ENCODE measurements around the gene NEK4.
"Not testable (repeated sequence)": the region's sequence is repeated elsewhere in the genome, so short reads cannot be mapped to it uniquely, and the experiment has no call there.

NEK4 gene

DNA sequence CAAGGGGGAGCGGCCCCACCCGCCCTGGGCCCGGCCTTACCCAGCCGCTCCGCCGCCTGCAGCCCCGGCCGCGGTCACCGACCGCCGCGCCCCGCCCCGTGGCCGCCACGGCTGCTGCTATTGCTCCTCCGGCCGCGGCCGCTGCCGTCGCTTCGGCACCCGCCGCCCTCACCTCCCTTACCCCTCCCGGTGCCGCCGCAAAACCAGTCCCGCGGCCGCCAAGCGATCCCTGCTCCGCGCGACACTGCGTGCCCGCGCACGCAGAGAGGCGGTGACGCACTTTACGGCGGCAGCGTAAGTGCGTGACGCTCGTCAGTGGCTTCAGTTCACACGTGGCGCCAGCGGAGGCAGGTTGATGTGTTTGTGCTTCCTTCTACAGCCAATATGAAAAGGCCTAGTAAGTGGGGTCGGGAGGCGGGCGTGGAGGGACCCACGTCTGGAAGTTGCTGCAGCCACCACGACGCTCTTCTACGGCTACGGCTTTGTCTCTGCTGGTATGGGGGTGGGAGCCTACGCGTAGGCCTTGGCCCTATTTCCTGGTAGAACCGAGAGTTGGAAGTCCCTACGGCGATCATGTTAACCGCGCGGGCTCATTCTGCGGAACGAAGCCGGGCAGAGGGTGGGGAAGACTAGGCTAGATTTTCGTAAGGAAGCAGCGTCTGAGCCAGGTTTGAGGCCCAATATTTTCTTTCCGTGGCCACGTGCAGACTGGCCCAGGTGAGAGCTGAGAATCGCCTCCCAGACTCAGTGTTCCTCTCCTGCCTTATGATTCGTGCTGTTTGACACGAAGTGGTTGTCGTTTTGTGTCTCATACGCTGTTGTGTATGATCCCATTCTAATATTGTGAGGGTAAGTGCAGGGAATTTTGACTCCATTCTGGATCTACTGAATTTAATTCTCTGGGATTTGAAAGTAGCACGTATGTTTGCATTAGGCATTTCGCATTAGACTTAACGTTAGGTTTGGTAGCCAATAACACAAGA lies 84.7 kb downstream of the NEK4 start, which contains the start of the genes GNL3 and PBRM1:
Gene GNL3, plus strand, starts transcription at position 324 of the 983 bp plus-strand sequence. Its CDS starts 61 bp downstream, at position 385.
Gene PBRM1, minus strand, starts transcription at position 205 of the 983 bp plus-strand sequence.
- Histone ChIP-seq H2AFZ (ENCODE audit: low read depth, low read length) (no peak within 1 kb of the TSS), H3K9me3 (ENCODE audit: low read length) (no peaks in the 10 kb centered on the region), H3K36me3 (ENCODE audit: insufficient read depth, low read length) (peaks cover 44% of the 10 kb centered on the region), H3K27me3 (ENCODE audit: insufficient read depth, low read length) (no peaks in the 10 kb centered on the region), H3K4me3 (ENCODE audit: low read length) (peak within 1 kb of the TSS; percentile 86), H3K4me1 (ENCODE audit: insufficient read depth, low read length) (peaks cover 33% of the 10 kb centered on the region)

DNA sequence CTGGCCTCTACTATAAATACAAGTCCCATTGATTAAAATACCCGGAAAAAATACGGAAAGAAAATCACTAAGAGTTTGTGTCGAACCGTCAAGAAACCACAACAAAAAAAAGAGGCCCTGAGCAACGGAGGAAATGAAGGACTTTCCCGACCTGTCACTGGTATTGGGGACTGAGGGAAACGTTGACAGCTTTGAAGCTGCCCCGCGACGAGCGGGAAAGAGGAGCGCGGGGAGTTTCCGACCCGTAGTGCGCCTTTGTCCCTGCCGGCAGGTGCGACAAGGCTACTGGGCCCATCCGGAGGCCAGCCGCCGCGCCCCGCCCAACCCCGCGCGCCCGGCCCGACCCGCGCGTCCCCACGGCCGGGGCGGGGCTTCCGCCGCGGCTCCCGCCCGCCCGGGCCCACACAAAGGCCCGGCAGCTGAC lies 85.4 kb downstream of the NEK4 start:
- Histone ChIP-seq H3K27me3 (ENCODE audit: insufficient read depth, low read length) (no peaks in the 10 kb centered on the region), H3K36me3 (ENCODE audit: insufficient read depth, low read length) (peaks cover 42% of the 10 kb centered on the region), H3K4me3 (ENCODE audit: low read length) (peak overlapping the region; percentile 86), H3K4me1 (ENCODE audit: insufficient read depth, low read length) (peaks cover 33% of the 10 kb centered on the region), H3K9me3 (ENCODE audit: low read length) (no peaks in the 10 kb centered on the region), H2AFZ (ENCODE audit: low read depth, low read length) (no peak overlapping the region)

DNA sequence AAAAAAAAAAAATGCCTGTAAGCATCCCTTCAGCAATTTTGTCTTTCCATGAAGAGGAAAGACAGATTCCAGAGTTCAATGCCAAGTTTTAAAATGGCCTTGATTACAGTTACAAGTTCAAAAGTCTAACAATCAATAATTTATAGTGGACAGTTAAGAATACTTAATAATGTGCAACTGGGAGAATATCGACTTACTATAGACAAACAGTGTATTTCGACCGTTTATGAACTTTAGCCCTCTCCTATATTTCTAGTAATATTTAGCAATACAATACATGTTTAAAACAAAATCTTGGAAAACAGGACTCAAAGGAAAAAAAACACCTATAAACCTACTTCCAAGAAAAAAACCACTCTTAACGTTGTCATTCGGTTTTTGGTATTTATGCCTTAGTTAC lies 86.6 kb downstream of the NEK4 start:
- no peaks in the 10 kb centered on the region for H3K9me3 ChIP-seq (ENCODE audit: low read length)
- peak overlapping the region; percentile 86 for H3K4me3 ChIP-seq (ENCODE audit: low read length)
- H3K36me3 ChIP-seq (ENCODE audit: insufficient read depth, low read length), result peaks cover 44% of the 10 kb centered on the region
- H2AFZ ChIP-seq (ENCODE audit: low read depth, low read length), result no peak overlapping the region
- H3K4me1 ChIP-seq (ENCODE audit: insufficient read depth, low read length), result peaks cover 33% of the 10 kb centered on the region
- H3K27me3 ChIP-seq (ENCODE audit: insufficient read depth, low read length), result no peaks in the 10 kb centered on the region

DNA sequence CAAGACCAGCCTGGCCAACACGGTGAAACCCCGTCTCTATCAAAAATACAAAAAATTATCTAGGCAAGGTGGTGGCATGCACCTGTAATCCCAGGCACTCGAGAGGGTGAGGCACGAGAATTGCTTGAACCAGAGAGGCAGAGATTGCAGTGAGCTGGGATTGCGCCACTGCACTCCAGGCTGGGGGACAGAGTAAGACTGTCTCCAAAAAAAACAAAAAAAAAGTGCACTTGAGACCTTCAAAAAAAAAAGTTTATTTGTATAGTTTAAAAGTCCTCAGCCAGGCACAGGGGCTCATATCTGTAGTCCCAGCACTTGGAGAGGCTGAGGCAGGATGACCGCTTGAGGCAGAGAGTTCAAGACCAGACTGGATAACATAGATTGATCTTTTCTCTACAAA lies 87.1 kb downstream of the NEK4 start:
- Histone ChIP-seq H3K4me1 (ENCODE audit: insufficient read depth, low read length) (peaks cover 33% of the 10 kb centered on the region), H3K36me3 (ENCODE audit: insufficient read depth, low read length) (peaks cover 44% of the 10 kb centered on the region), H3K4me3 (ENCODE audit: low read length) (no peak overlapping the region), H3K9me3 (ENCODE audit: low read length) (no peaks in the 10 kb centered on the region), H2AFZ (ENCODE audit: low read depth, low read length) (no peak overlapping the region), H3K27me3 (ENCODE audit: insufficient read depth, low read length) (no peaks in the 10 kb centered on the region)

DNA sequence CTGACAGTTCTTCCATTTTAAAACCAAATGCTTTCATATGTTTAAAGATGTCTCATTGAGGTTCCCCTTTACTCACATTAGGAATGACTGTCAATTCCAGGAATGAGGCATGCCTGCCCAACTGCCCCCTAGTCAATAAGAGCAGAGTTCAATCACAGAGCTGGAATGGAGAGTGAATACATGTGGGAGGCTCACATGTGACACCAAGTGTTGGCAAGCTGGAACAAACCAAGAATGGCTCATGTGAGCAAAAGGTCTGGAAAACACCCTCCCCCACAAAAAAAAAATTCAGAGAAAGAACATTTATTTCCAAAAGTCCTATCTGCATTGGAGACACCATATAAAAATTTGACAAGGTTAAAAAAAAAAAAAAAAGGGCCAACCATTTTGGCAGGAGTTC lies 88.7 kb downstream of the NEK4 start:
- H3K36me3 ChIP-seq (ENCODE audit: insufficient read depth, low read length), result peaks cover 42% of the 10 kb centered on the region
- no peak overlapping the region for H3K4me3 ChIP-seq (ENCODE audit: low read length)
- H2AFZ ChIP-seq (ENCODE audit: low read depth, low read length), result no peak overlapping the region
- no peaks in the 10 kb centered on the region for H3K27me3 ChIP-seq (ENCODE audit: insufficient read depth, low read length)
- no peaks in the 10 kb centered on the region for H3K9me3 ChIP-seq (ENCODE audit: low read length)
- H3K4me1 ChIP-seq (ENCODE audit: insufficient read depth, low read length), result peaks cover 25% of the 10 kb centered on the region

DNA sequence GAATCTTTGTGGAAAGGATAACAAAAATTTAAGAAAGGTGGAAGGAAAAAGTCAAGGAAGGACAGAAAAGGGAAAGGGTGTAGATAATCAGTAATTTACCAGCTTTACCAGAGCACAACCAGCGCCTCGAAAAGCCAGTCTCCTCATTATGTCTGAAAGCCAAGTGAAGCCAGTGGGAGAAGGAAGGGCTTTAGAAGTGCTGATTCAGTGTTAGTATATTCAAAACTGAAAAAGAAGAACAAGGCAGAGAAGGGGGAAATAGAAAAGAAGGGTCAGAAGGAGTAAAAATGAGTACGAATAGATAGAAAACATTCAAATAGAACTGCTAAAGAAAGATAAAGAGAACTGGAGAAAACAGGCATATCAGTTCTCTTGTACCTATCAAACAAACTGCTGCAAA lies 89.1 kb downstream of the NEK4 start:
- Histone ChIP-seq H3K36me3 (ENCODE audit: insufficient read depth, low read length) (peaks cover 46% of the 10 kb centered on the region), H3K9me3 (ENCODE audit: low read length) (peaks cover 2% of the 10 kb centered on the region), H2AFZ (ENCODE audit: low read depth, low read length) (no peak overlapping the region), H3K4me1 (ENCODE audit: insufficient read depth, low read length) (peaks cover 20% of the 10 kb centered on the region), H3K27me3 (ENCODE audit: insufficient read depth, low read length) (no peaks in the 10 kb centered on the region), H3K4me3 (ENCODE audit: low read length) (no peak overlapping the region)

DNA sequence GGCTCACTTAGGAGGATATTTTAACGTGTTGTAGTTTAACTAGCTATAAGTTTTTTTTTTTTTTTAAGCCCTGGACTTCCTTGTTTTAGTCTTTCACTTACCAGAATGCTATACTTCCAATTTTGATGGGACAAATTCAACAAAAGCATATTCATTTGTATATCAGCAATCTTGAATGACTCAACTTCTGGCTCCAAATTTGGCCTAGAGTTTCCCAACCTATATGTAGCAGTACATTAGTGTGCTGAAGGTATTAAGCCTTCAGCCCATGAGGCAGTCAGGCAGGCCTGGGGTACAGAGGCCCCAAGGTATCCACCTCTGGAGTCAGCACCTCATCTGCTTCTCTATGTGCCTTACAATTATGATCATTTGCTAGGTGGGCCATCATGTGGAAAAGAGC lies 90.9 kb downstream of the NEK4 start:
- Histone ChIP-seq H3K4me3 (ENCODE audit: low read length) (no peak overlapping the region), H3K36me3 (ENCODE audit: insufficient read depth, low read length) (peaks cover 61% of the 10 kb centered on the region), H3K4me1 (ENCODE audit: insufficient read depth, low read length) (peaks cover 15% of the 10 kb centered on the region), H2AFZ (ENCODE audit: low read depth, low read length) (no peak overlapping the region), H3K27me3 (ENCODE audit: insufficient read depth, low read length) (no peaks in the 10 kb centered on the region), H3K9me3 (ENCODE audit: low read length) (peaks cover 4% of the 10 kb centered on the region)

DNA sequence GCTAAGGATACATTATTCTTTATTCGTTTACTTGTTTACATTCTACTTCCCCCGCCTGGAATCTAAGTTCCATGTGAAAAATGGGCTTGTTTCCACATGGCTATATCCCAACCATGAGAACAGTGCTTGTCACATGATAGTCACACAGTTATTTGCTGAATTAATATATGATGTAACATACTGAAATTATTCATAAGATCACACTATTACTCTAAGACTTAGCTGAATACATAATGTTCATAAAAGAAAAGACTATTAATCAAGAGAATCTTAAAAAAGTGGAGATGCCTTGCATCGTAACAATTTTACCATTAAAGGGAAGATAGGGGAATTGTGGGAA lies 91.6 kb downstream of the NEK4 start:
- Histone ChIP-seq H3K9me3 (ENCODE audit: low read length) (peaks cover 4% of the 10 kb centered on the region), H3K27me3 (ENCODE audit: insufficient read depth, low read length) (no peaks in the 10 kb centered on the region), H2AFZ (ENCODE audit: low read depth, low read length) (no peak overlapping the region), H3K4me3 (ENCODE audit: low read length) (no peak overlapping the region), H3K4me1 (ENCODE audit: insufficient read depth, low read length) (peaks cover 10% of the 10 kb centered on the region), H3K36me3 (ENCODE audit: insufficient read depth, low read length) (peaks cover 65% of the 10 kb centered on the region)

DNA sequence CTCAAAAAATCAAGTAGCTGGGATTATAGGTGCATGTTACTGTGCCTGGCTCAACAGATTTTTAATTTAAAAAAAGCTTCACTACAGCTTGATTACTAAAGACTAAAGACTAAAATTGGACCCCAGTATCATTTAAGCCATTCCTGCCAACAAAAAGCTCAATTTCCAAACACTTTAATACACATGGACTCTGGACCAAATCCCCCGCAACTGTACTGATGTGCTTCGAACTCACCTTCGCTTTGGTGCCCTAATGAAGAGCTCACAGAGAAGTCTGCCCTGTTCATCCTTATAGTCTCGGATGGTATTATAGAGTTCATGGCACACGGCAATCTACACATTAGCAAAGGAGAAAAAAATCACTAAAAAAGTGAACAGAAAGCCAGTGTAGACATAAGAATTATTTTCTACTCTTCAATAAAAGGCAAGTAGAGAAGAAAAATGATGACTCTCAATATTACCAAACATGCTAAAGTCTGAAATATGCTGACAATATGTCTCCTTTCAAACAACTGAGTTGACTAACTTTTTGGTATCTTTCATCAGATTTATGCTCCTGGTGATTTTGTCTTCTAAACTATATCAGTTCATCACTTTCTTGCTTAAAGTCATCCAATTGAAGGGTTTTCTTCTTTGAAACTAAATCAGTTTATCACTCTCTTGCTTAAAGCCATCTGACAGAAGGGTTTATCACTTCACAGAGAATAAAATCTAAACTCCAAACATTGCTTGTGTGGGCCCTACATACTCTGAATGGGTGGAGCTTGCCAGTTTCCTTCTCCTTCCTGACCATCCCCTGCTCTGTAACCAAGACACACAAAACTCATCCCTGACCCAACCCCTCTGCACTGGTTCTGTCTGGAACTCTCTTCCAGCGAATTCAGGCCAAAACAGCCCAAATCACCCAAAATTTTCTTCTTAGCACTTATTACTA lies 92.2 kb downstream of the NEK4 start:
- peaks cover 4% of the 10 kb centered on the region for H3K9me3 ChIP-seq (ENCODE audit: low read length)

DNA sequence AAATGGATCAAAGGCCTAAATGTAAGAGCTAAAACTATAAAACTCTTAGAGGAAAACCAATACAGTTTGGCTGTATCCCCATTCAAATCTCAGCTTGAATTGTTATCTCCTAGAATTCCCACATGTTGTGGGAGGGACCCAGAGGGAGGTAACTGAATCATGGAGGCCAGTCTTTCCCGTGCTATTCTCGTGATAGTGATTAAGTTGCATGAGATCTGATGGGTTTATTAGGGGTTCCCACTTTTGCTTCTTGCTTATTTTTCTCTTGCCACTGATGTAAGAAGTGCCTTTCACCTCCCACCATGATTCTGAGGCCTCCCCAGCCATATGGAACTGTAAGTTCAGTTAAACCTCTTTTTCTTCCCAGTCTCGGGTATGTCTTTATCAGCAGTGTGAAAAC lies 94.5 kb downstream of the NEK4 start:
- H3K27me3 ChIP-seq (ENCODE audit: insufficient read depth, low read length); H3K9me3 ChIP-seq (ENCODE audit: low read length); H3K4me1 ChIP-seq (ENCODE audit: insufficient read depth, low read length); H3K4me3 ChIP-seq (ENCODE audit: low read length); H2AFZ ChIP-seq (ENCODE audit: low read depth, low read length): not testable (repeated sequence)
- peaks cover 80% of the 10 kb centered on the region for H3K36me3 ChIP-seq (ENCODE audit: insufficient read depth, low read length)

More for the DNA sequence above, 92.2 kb downstream of the NEK4 start:
- H3K4me1 ChIP-seq (ENCODE audit: insufficient read depth, low read length), result peaks cover 9% of the 10 kb centered on the region
- peaks cover 69% of the 10 kb centered on the region for H3K36me3 ChIP-seq (ENCODE audit: insufficient read depth, low read length)
- no peak overlapping the region for H2AFZ ChIP-seq (ENCODE audit: low read depth, low read length)
- no peaks in the 10 kb centered on the region for H3K27me3 ChIP-seq (ENCODE audit: insufficient read depth, low read length)
- H3K4me3 ChIP-seq (ENCODE audit: low read length), result no peak overlapping the region

DNA sequence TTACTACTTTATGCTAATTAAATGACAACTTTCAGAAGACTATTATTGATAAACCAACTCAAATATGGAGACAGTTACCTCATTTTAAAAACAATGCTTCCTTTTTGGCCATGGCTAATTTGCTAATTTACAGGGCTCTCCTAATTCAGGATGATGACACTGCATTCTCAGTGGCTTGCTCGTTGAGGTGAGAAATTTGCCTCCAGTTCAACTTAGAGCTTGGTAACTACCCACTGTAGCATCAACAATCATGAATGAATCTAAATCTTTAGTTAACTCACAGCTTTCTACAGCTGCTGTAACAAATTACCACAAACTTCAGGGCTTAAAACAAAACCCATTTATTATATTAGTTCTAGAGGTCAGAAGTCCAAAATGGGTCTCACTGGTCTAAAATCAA lies 99.1 kb downstream of the NEK4 start:
- Histone ChIP-seq H3K4me3 (ENCODE audit: low read length) (no peak overlapping the region), H2AFZ (ENCODE audit: low read depth, low read length) (no peak overlapping the region), H3K27me3 (ENCODE audit: insufficient read depth, low read length) (no peaks in the 10 kb centered on the region), H3K36me3 (ENCODE audit: insufficient read depth, low read length) (peaks cover 71% of the 10 kb centered on the region), H3K9me3 (ENCODE audit: low read length) (peaks cover 3% of the 10 kb centered on the region), H3K4me1 (ENCODE audit: insufficient read depth, low read length) (peaks cover 13% of the 10 kb centered on the region)

DNA sequence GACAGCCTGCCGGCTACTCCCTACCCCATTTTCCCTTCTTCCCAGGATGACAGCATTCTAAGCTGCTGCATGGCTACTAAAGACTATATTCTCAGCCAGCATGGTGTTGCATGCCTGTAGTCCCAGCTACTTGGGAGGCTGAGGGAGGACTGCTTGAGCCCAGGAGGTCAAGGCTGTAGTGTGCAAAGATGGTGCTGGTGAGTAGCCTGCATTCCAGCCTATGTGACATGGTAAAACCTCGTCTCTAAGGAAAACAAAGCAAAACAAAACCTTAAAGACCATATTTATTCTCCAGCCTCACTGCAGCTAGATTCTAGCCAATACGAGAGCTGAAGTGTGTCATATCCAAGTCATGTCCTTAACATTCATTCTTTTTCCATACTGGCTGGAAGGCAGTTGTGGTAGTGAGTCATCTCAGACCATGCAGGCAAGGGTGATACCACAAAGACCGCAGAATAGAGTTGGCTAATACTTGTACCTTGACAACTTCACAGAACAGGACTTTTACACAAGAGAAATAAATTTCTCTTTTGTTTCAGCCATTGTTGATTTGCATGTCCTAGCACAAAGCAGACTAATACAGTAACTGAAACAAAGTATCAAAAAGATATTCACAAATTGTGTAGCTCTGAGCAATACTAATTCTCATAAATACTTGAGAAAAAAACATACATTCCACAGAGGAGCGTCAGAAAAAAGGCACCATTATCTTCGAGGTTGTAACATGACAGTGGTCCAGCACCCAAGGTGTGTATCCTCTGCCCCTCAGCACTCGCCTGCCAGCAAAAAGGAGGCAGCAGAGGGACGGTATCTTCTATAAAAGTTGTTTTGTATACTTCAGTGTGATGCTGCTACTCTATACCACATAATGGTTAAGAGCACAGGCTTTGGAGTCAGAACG lies 99.9 kb downstream of the NEK4 start:
- peaks cover 13% of the 10 kb centered on the region for H3K4me1 ChIP-seq (ENCODE audit: insufficient read depth, low read length)
- H3K4me3 ChIP-seq (ENCODE audit: low read length), result no peak overlapping the region
- H3K36me3 ChIP-seq (ENCODE audit: insufficient read depth, low read length), result peaks cover 69% of the 10 kb centered on the region
- H2AFZ ChIP-seq (ENCODE audit: low read depth, low read length), result no peak overlapping the region
- no peaks in the 10 kb centered on the region for H3K27me3 ChIP-seq (ENCODE audit: insufficient read depth, low read length)
- no peaks in the 10 kb centered on the region for H3K9me3 ChIP-seq (ENCODE audit: low read length)

All from neuron (in vitro differentiated cells).